Measurements from ENCODE around the gene PRDM11.
"Not testable (repeated sequence)": the region's sequence is repeated elsewhere in the genome, so short reads cannot be mapped to it uniquely, and the experiment has no call there.

PRDM11 gene

DNA sequence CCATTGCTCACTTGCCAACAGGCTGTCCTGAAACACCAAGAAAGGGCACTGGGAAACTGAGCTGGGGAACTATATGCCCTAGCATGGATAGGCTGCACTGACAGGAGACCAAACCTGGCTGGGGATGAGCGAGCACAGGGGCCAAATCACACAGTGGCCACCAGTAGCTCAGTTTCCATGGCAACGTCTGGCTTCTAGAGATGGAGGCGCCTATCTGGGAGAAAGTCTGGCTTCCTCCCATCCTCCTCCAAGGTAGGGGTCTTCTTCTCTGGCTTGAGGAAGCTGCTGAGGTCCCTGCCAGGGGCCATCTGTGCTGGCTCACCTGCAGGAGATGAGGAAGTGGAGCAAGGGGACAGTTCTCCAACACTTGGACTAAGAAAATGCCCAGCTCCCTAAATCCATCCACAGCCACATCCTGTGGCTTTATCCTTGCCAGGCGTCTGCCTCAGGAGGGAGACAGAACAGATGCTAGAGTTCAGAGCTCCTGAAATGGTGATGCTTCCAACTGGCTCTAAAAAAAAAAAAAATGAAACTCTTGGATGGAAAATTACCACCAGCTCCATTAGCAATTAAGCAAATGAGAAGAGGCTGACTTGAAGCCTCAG is 91.4 kb downstream of the PRDM11 start:
- DNase-seq, result no peak

- no peak for DNase-seq
Measured at GRCh38 chr11:45238724-45239123, 92.3 kb downstream of the PRDM11 start.

- no peak for DNase-seq
Measured at GRCh38 chr11:45239733-45240132, 93.3 kb downstream of the PRDM11 start.

- DNase-seq, result no peak
Measured at GRCh38 chr11:45243967-45244366, 97.5 kb downstream of the PRDM11 start.

DNA sequence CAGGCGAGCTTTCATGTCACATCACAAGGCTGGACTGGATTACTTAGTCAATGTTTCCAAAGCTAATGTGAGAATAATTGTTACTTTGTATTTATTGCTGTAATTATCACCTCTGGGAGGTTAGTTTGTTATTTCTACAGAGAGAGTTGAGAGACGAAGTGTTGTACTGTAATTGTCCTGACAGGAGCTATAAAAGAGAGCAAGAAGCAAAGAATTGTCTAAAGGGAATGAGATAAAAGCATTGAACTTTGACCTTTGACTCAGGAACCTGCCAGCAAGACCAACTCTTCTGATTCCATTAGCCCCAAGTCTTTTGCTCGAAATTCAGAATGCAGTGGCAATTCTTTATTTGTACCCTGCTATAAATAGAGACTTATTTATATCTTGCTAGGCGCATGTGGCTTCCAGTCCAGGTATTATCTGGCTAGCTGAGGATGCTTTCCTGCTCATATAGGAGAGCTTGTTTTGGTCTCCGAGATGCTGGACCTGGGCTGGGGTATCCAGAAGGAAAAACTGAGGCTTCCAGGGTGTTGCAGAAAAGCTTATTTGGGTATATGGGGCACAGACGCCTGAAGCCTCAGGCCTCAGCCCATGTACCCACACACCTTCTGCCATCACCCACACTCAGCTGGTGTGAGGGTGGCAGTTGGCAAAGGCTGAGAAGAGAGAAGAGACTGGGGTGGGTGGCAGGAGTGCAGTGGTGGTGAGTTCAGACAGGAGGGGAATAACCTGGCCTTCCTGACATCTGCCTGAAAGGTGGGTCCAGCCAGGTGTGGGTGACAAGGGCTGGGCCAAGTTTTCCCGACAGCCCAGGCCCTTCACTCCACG is 99.0 kb downstream of the PRDM11 start:
- DNase-seq, result no peak

DNA sequence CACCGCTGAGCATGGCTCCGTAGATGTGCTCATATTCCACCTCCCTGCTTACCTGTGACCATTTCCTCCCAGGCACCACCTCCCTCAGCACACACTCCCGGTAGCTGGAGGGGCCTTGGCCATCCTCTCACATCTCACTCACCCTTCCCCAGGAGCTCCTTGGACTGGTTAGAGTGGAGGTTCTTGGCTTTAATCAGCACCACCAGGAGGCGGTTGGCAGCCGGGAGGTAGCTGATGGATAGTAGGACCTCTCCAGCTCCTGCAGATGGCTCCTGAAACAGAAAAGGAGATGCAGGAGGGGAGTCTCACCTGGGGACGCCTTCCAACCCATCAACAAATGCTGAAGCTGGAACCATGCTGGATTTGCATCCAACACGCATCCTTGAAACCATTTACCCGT is 99.8 kb downstream of the PRDM11 start:
- no peak for DNase-seq

GRCh38 chr11:45247433-45247832 is 101.0 kb downstream of the PRDM11 start:
- no peak for DNase-seq

- DNase-seq, result no peak
Measured at GRCh38 chr11:45248501-45249011, 102.1 kb downstream of the PRDM11 start.

GRCh38 chr11:45249372-45249771 is 102.9 kb downstream of the PRDM11 start:
- DNase-seq, result not testable (repeated sequence)

- DNase-seq, result no peak
Measured at GRCh38 chr11:45250035-45250718, 103.7 kb downstream of the PRDM11 start.

DNA sequence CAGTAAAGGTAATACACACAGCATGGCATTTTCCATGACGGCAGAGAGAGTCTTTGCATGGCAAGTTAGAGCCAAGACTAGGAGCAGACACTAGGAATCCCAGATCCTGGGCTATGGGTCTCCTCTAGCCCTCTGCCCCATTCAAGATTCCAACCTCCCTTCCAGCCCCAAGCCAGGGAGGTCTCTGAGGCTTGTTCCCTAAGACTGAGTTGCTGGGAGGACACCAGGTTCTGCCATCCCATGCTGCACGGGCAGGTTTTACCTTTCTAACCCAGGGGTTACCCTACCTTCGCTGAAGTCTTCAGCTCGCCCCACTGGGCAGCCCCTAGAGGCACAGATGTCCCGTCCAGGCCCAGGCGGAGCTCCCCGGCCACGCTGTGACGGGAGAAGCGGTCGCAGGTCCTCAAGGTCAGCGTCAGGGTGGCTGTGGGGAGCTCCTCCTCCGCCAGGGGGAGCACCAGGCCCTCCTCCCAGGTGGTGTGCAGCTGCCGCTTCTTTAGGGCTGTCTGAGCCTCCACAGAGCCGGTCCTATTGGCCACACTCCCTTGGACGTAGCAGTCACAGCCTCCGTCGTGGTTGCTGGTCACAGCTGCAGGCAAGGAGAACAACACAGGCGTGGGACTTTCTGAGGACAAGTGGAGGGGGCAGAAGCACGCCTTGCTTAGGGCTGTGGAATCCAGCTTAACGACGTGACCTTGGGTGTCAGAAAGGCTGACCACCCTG is 105.9 kb downstream of the PRDM11 start:
- peak; percentile 14 for DNase-seq

DNA sequence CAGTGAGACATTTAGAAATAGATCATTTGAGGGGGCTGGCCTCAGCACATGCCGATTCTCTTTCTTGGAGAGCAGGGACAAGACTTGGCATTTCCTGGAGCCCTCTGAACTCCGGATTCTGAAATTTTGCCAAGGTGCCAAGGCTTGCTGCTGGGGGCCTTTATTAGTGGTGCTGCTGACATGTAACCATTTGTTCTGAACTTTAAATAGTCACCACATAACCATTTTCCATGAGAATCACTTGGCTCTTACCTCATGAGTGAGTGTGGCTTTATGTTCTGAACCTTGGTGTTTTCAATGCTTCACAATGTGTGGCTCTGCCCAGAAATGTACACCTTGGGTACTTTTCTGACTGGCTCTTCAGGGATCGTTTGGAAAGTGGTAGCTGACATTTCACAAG is 106.4 kb downstream of the PRDM11 start:
- DNase-seq, result no peak

DNA sequence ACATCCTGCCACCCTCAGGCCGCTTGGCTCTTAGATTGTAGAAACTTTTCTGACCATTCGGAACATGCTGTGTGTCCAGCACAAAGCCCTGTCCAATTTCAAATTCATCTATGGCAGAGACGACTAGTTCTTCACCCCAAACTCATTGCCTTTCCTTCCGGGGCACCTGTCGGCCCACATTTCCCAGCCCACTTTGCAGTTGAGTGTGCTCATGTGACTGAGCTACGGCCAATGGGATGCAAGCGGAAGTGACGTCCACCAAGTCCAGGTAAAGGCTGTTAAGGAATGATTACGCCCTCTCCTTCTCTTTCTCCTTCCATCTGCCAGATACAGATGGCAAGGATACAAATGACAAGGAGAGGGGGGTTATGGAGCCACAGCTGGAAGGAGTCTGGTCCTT is 107.2 kb downstream of the PRDM11 start:
- DNase-seq, result no peak

GRCh38 chr11:45254070-45254469 is 107.6 kb downstream of the PRDM11 start:
- DNase-seq, result no peak

DNA sequence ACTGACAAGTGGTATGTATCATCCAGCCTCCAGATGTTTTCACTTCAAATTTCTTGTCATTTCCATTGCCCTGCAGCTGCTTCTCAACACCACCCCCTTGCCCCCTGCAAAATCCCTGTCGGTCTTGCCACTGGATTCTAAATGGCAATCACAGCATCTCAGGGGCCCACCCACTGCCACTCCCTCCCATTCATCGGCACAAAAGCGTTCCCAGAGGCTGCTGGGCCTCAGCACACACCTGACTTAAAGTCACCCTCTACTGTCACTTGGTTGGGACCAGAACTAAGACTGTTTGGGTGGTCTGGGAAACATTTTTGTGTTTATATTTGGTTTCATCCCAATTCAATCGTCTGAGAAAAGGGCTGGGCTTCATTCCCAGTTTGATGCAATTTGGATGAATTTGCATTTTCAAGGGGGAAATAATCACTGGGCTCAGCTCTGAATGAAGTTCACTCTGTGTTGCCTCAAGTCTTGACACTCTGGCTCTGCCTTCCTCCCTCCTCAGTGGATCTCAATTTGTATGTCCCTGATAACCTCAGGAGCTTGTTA is 112.6 kb downstream of the PRDM11 start:
- DNase-seq, result no peak

DNA sequence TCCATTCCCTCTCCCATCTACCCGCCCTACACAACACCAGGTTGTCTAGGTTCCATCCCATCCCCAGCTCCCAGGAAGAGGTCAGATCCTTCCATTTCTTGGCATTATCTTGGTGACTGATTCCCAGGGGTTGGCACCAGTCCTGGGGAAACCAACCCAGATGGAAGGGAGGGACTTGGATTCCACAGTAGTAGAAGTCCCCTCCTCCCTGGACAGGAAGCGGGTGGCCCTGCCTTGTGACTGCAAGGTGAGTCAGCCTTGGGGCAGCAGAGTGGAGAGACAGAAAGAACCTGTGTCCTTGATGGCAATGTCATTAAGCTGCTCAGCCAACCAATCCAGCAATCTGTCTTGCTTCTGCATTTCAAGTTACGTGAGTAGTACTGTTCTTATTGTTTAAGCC is 113.2 kb downstream of the PRDM11 start:
- DNase-seq, result no peak

DNA sequence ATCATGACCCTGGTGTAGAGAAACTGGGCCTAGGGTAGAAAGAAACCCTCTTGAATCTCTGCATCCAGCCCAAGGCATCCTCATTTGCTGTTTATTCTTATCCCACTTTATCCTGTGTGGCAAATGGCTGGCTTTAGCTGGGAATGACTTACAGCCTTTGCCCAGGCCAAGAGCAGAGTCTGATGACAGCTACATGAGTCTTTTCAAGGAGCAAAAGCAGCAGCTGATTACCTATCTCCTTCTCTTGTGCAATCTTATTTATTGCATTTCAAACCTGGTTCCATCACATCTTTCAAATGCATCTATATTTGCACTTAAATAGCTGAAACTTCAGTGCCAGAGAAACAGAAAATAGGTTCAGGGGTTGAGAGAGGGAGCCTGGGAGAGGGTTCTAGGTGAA is 113.6 kb downstream of the PRDM11 start:
- no peak for DNase-seq

DNA sequence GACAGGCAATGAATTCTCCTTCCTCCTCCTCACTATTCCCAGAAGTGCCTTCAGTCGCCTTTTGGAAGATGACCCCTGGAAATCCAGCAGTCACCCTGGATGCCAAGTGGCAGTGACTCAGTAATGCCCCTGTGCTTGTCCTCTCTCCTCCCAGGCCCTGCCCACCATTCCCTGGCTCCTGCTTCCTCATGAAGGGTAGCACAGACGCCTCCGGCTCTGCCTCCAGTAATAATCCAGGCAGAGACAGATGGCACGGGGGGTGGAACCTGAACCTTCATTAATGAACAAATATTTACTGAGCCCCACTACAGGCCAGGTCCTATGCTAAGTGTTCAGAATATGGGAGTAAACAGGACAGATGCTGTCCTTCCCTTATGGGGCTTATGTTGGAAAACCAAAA is 116.5 kb downstream of the PRDM11 start:
- no peak for DNase-seq

- DNase-seq, result no peak
Measured at GRCh38 chr11:45263773-45264172, 117.3 kb downstream of the PRDM11 start.

DNA sequence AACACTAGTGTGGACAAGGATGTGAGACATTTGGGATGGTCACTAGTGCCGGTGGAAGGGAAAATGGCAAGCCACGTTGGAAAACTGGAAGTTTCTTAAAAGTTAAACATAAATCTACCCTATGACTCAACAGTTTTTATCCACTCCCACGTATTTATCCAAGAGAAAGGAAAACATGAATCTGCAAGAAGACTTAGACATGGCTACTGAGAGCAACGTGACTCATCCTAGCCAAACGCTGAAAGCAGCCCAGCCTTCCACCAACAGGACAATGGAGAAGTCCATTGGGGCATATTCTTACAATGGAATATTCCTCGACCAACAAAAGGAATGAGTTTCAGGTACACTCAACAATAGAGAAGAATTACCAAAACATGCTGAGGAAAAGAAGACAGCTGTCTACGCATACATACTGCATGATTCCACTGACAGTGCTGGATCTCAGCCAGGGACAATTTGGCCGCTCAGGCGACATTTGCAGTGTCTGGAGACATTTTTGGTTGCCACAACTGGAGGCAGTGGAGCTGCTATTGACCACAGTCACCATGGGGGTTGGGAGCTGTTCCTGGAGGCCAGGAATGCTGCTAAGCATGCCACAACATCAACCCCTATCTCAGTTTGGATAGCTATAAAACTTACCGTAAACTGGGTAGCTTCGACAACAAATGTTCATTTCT is 118.5 kb downstream of the PRDM11 start:
- no peak for DNase-seq

DNA sequence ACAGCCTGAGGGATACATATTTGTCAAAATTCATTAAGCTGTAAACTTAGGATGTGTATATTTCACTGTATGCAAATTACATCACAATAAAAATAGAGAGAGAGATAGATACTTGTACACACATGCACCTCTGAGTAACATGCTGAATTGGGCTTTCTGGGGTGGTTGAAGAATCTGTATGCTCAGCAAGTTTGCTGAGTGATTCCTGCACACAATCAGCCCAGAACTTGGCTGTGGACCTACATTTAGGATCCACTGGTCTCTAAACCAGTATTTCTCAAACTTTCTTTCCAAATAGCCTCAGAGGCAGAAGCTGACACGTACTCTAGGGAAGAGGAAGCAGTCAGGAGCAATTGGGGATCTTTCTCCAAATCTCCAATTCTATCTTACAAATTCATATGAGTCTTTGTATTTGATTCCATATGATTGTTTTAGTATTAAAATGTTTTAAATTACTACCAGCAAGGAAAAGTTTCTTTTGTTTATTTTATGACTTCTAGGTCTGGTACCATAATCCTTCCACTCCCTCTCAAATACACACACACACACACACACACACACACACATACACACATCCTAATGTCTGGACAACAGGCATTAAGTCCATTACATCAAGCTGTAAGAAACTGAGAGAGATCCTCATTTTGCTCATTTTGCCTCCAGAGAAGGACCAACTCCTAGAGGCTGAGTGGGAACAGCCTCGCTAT is 119.7 kb downstream of the PRDM11 start:
- DNase-seq, result no peak

GRCh38 chr11:45266676-45267020 is 120.2 kb downstream of the PRDM11 start:
- DNase-seq, result no peak
